Activated CD8-positive, alpha-beta memory T cell treated with anti-CD3 and anti-CD28 coated beads for 1 hour (primary cell): ENCODE measurements around the gene PLCL1.

Experiments used
- DNase-seq, 2 donors: peaks; one replicate each; pipeline ENCODE4 v3.0.0-alpha.2; 2020; ENCODE audit warnings: low read depth in 1 of 2; ENCODE audit errors: extremely low read depth in 1 of 2

PLCL1 gene

DNA sequence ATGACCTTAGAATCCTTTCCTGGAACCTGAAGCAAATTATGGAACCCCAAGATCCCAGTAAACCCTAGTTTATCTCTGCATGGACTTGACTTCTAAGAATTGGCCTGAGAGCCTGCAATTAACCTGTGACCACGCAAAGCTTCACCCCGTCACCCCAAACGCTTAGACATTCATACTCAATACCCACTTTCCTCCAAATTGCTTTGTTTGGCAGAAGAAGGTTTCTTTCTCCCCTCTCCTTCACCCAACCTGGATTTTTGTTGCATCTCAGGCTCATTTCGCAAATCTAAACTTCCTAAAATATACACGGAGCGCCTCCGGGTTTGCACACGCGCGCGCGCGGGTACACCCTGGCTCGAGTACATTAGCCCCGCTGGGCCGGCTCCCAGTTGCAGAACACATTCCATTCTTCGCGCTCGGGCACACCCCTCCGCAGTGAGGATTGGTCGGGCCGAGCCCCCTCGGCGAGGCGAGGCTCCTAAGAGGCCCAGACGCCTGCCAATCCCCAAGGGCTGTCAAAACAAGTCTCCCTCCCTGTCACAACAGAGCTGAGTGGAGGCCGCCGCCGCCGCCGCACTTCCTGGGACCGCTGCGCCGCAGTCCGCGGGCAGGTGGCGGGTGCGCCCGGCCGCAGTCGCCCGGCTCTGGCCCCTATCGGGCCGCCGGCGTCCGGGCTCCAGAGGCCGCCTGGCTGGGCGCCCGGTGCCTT lies at the start of gene PLCL1:
TSS of gene PLCL1 (plus strand) at position 545 of the 709 bp plus-strand sequence.
- peak; percentile 70 to 77 for DNase-seq

DNA sequence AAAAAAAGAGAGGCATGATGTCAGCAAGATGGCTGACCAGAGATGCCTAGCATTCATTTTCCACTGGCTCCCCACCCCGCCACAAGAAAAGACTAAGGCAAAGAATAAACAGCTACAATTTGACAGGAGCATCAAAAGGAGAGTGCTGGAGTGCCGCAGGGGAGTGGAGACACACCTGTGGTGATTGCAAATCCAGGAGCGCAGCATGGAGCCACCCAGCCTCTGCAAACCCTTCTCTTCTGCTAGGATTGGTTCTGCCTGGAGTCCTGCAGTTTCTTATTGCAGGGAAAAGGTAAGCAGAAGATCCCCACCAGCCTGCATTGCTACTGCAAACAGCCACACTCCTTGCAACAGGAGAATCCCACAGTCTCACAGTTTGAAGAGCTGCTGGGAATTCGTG lies 45.4 kb upstream of the PLCL1 start:
- no peak for DNase-seq

DNA sequence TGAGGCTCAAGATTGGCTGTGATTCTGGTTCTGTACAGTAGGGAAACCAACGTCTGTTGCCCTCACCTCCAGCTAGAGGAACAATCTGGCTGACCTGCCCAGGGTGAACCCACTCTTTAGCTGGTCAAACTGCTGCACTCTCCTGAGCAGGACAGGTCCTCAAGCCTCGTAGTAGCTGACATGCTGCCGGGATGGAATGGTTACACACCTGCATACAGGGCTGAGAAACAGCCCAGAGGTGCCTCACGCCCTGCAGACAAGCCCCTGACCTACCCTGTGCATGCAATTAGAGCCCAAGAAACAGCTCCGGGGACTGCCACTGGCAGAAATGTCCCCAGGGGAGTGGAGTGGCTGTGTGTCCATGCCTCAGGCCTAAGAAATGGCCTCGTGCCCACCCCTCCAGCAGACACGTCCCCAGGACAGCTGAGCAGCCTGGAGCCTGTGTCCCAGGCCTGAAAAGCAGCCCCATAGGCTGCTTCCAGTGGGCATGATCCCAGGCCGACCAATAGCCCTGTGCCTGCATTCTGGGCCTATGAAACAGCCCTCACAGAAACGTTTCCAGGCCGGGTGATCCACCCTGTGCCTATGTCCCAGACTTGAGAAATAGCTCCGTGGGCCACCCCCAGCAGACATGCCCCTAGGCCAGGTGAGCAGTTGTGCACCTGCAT lies 44.6 kb upstream of the PLCL1 start:
- no peak for DNase-seq

DNA sequence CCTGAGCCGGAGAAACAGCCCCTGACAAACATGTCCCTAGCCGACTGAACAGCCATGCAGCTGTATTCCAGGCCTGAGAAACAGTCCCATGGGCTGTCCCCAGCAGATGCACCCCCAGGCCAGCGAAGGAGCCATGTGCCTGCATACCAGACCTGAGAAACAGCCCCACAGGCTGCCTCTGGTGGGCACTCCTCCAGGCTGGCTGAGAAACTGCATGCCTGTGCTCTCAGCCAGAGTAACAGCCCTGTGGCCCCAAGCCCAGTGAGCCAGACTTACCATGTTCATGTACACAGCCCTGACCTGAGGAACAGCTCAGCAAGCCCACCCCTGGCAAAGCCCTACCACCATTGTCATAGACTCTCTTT lies 44.1 kb upstream of the PLCL1 start:
- DNase-seq: no peak

DNA sequence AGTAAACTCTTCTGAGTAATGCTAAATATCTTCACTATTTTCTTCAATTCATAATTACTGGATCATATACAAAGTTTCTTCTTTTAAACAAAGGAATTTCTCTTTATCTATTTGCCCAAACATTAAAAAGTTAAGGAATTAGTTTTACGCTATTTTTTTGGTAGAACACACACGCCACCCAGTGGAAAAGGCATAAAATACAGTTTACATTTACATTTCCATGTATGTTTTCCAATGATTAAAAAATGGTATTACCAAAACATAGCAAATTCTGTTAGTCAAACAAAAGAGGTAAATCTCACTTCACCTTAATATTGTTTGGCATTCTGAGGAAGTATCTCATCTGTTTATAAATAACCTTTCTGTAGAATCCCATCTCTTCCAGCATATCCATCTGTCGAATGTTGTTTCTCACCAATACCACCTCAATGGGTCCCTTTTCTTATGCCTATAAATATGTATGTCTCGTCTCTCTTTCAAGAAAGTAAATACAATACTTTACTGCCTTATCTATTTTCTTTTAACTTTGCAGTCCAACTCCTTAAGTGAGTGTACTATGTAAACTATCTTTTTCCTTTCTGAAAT lies 26.5 kb upstream of the PLCL1 start:
- no peak for DNase-seq

DNA sequence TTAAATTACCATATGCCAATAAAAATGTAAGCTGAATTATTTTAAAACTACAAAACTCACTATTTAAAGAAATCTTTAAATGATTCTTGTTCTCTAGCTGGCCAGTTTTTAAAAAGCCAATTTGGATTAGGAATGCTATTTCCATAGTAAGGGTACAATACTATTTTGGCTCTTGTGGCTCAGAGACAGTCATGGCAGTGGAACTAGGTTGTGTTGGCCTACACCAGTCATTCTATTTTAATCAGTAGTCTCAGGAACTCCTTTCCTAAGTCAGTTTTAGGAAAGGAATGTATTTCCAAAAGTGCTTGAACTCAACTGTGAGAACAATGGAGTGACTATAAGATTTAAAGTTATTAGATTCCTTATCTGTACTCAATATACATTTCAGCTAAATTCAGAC lies 25.1 kb upstream of the PLCL1 start:
- no peak for DNase-seq

DNA sequence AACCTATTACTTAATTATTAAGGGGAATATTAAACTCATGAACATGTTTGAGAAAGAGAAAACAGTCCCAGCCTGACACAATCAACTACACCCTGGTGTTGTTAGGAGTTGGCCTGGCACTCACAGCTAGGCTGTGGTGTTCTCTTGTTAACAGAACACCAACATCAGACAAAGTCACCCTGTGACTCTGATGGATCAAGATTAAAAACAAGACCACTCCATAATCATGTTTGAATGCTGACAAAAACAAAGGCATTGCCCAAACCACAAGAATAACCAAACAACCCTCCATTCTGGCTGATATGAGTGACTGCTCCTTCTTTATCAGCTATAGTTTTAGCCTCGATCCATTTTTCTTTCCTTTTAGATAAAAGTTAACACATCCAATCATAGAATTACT lies 22.3 kb upstream of the PLCL1 start:
- no peak for DNase-seq

DNA sequence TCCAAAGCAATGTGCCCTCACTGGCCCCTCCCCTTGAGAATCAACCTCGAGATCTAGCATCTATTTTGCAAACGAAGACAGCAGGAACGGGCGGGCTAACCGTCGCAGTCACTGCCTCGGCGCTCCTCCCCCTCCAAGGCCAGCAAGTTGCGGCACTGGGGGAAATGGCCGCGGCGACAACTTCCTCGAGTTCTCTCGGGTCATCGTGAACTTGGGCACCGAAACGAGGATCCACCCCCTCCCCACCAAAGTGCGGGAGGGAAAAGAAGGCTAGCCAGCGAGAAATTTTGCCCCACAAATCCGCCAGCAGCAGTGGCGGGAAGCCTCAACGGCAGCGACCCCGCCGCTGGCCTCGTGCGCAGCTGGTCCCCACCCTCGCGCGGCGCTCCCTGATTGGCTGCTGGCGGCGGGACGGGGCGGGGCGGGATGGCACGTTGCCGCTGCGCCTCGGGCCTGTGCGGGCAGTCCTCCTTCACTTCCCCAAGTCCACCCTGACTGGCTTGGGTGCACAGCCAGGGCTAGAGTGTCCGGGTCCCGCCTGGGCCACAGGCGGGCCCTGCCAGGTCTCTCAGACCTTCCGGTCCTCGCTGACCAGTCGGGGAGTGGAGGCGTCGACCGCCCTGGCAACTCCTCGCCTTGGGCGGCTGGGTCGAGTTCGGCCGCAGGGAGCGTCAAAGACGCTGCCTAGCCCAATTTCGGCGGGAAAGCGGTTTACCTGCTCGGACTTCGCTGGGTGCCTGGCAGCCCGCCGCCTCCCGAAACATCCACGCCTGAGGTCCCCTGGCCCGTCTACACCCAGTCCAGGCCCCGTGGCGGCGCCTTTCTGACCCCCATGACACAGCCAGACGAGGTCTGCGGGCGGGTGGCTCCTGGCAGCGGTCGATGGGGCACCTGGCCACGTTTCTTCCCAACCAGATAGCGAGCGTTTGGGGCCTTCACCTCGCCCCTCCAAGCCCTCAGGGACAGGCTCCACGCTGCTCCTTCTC lies 19.1 kb upstream of the PLCL1 start, which contains the start of gene BOLL:
TSS of gene BOLL (minus strand) at position 364 of the 986 bp plus-strand sequence. CDS start 3,469 bp downstream, outside the sequence.
- DNase-seq: no peak

DNA sequence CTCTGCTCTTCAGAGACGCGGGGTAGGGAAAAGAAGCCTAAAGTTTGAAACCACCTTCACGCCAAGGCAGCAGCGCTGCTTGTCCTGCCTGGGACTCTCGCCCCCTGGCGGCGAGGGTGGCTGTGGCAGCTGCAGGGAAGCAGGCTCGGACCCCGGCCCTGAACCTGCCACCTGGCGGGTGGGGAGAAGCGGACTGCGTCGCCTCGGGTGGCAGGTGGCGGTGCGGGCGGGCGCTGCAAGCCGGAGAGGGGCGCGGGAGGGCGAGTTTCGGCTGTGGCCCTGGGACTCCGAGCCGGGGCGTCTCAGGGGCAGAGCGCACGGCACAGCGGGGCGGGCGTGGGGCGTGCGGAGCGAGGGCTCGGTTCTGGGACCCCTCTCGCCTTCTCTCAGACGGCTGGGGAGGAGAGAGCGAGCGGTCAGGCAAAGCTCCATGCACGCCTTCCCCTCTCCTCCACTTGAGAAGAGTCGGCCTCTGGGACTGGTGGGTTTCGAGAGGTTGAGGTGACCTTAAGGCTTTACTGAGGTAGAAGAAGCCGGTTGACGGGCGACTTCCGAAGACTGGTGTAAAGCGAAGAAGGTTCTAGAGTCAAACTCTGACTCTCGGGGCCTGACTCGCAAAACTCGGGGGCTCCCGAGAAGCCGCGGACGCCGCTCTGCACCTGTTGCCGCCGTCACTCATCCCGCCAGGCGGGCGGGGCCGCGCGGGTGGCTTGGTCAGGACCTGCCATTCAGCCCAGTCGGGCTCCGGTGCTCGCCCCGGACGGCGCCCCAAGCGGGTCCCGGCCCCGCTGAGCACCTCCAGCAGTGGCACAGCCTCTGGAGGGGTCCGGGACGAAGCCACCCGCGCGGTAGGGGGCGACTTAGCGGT lies 18.1 kb upstream of the PLCL1 start:
- peak in 1 of 2 donors; percentile 38 for DNase-seq

DNA sequence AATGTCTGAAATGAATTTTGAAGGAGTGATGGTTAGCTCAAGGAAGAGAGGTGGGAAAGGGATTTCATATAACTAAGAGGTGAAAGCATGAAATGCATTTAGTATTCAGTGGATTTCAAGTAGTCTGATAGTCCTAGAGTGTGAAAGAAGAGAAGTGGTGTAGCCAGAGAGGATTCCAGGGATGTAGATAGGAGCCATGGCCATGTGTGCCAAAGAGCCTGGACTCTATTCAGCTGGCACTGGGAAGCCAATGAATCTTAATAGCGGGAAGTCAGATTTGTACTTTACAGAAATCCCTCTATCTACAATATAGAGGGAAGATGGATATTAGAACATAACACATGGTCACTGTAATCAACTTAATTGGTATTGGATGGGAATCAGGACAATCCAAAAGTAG lies 10.9 kb upstream of the PLCL1 start:
- DNase-seq: no peak

DNA sequence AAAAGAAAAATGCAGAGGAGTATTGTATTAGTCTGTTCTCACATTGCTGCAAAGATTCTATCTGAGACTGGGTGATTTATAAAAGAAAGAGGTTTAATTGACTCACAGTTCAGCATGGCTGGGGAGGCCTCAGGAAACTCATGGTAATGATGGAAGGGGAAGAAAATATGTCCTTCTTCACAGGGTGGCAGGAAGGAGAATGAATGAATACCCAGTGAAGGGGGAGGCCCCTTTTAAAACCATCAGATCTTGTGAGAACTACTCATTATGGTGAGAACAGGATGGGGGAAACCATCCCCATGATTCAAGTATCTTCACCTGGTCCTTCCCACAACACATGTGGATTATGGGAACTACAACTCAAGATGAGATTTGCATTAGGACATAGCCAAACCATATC lies 9.1 kb upstream of the PLCL1 start:
- no peak for DNase-seq

DNA sequence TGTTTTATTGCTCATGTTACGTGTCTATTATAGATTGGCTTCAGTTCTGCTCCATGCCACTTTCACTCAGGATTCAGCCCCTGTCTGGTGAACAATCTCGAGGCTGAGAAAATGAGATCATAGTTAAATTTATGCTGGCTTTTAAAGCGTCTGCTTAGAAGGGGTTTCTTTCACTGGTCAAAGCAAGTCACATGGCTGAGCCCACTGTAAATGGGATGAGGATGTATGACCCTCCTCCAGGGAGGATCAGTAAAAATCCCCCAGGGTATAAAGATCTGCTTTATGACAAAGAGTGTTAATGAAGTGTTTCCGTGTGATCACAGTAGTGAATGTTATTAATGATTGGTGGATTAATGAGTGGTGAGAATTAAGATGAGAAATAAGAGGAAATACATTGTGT lies 6.2 kb upstream of the PLCL1 start:
- no peak for DNase-seq

DNA sequence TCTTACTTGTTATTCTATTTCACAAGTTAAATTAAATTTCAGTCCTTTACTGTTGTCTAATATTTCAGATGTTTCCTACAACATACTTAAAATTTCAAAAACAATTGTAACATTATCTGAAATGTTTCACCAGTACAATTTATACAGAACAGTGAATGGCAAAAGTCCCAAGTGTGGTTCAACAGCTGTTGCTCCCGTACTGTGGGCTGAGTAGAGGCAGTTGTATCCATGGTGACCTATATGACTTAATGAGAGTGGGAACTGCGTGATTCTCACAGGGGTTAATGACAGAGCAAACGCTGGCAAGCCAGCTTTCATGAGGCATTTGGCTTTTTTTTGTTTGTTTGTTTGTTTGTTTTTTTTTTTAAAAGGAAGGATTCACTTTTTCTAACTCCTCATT lies 5.3 kb upstream of the PLCL1 start:
- no peak for DNase-seq

DNA sequence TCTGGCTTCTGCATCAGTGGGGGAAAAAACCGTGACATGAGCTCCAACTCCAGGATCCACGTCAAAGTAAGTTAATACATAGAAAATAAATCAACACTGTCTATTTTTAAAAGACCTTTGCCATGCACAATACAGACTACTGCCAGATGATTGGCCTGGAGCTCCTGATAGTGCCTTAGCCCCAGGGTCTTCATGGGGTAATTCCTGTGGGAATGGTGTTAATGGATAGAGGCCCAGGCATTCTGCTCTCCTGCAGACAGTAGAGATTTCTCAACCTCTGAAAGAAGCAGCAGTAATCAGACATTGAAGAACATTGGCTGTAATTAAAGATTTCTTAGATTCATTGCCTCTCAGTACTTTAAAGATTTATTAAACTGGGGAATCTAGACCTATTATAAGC lies 4.3 kb upstream of the PLCL1 start:
- DNase-seq: no peak

DNA sequence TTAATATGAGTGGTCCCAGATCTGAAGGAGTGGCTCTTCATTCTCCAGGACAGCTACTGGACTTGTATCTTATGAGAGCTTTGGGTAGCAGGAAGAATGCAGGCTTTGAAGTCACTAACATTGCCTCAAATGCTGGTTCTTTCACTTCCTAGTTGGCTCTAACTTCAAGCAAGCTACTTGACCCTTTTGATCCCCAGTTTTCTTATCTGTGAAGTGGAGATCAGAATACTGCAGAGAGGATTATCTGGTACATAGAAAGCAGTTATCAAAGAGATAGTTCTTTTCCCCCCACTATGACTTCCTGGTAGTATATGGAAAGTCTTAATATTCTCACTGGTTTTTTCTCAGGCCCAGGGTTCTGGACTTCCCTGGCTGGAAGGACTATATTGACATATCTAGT lies 3.4 kb upstream of the PLCL1 start:
- no peak for DNase-seq

DNA sequence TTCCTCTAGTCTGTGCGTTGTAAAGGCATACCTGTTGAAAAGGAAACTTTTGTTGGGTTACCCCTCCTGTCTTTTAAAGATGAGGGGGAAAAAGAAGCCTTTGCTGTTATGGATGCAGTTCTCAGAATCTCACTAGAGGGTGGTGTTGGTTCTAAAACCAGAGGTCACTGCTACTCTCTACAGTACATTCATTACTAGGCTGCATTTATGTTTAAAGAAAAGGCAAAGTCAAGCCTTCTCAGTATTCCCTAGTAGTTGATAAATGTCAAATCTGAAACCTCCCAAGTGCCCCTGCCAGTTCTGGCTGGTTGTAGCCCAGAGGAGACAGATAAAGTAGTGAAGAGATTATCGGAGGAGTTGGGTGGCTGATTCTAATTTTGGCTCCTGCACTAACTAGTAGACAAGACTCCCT lies 1.4 kb upstream of the PLCL1 start:
- no peak for DNase-seq

DNA sequence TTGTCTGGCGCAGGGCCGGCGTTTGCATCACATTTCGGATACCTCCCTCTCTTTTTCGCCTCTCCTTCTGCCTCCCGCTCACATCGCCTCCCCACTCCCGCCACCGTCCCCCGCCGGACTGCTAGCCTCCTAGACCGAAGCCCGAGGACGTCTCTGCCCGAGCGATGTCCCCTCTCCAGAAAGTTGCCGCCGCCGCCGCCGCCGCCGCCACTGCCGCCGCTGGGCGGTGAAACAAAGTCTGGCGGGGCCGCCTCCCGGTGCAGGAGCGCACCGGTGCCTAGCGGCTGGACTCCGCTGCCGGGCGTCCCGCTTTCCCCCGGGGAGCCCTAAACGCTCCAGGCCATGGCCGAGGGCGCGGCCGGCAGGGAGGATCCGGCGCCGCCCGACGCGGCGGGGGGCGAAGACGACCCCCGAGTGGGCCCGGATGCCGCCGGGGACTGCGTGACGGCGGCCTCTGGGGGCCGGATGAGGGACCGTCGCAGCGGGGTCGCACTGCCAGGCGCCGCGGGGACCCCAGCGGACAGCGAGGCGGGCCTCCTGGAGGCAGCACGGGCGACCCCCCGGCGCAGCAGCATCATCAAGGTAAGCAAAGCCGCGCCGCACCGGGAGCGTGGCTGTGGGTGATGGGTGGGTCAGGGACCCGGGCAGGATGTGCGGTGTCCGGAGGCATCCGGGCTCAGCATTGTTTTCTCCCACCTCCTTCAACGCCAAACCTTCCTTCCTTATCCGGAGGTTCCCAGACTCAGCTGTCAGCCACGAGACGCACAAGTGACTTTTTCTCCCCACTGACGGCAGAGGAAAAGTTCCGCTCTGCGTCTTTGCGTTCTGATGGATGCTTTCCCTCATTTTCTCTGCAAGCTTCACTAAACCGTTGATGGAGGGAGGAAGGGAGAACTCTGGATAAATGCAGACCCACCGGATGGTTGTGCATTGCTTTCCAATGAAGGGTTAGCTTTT lies 643 bp downstream of the PLCL1 start:
- DNase-seq: peak in 1 of 2 donors; percentile 20

DNA sequence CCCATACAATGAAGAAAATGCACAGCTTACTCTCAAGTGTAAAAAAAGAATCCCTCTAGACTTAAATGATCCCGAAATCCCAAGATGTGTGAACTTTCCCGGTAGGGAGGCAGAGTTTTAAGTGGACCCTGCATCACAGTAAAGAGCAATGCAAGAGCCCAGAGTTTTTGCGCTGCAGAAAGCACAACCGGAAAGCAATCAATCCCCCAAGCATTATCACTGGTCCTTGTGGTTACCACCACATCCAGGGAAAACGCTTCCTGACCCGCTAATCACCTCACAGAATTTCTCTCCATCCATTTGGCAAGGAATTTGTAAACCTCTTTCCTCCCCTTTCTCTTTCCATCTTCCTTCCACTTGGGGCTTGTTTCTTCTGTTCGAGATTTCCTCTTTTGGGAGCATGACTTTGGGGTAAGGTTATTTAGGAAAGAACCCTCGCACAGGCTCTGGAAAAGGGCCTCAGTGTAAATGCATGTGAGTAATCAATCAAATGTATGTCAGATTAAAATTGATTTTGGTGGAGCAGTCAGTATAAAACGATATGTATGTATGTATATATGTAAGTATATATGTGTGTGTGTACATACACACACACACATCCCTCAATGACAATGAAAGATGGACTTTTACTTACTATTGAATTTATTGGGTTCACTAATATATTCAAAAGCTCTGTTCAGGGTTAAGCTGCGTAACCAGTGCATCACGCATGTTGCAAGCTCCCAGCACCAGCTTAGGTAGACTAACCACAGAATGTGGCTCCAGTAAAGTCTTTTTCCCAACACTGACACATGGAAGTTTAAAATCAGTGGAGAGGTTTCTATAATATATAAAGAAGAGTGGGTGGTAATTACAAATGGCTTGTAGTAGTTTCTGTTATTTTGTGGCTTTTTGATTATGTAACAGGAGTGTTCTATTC lies 1.6 kb downstream of the PLCL1 start:
- DNase-seq: no peak
